Fibroblast of villous mesenchyme (primary cell): Measurements from ENCODE around the gene MARVELD1. TPM values are rescaled to one million over a fixed set of nuclear protein-coding genes. Genes with fewer than 3 reads are reported as not detected.

Experiments
- DNase-seq: peaks from one replicate; pipeline ENCODE4 v3.0.0-alpha.2; 2010; ENCODE audit warnings: low read depth
- H3K4me3 ChIP-seq: 2 replicates; pipeline ENCODE4 v1.5.1; 2011; ENCODE audit warnings: low read depth, mild to moderate bottlenecking, low read length
- total RNA-seq: library from RNA; depleted of rRNA; stranded (reverse); fragments of >200 nt; gene quantifications from 2 replicates; pipeline ENCODE4 v1.2.3, GENCODE V29; 2012
- TF ChIP-seq, protein P1 (sequence below): IDR thresholded peaks from 2 replicates; pipeline ENCODE4 v1.5.1; 2012; ENCODE audit warnings: low read depth, mild to moderate bottlenecking, low read length; ENCODE audit not compliant: insufficient read depth

MARVELD1 gene
- total RNA-seq, 1 donor = 44.0 TPM

DNA sequence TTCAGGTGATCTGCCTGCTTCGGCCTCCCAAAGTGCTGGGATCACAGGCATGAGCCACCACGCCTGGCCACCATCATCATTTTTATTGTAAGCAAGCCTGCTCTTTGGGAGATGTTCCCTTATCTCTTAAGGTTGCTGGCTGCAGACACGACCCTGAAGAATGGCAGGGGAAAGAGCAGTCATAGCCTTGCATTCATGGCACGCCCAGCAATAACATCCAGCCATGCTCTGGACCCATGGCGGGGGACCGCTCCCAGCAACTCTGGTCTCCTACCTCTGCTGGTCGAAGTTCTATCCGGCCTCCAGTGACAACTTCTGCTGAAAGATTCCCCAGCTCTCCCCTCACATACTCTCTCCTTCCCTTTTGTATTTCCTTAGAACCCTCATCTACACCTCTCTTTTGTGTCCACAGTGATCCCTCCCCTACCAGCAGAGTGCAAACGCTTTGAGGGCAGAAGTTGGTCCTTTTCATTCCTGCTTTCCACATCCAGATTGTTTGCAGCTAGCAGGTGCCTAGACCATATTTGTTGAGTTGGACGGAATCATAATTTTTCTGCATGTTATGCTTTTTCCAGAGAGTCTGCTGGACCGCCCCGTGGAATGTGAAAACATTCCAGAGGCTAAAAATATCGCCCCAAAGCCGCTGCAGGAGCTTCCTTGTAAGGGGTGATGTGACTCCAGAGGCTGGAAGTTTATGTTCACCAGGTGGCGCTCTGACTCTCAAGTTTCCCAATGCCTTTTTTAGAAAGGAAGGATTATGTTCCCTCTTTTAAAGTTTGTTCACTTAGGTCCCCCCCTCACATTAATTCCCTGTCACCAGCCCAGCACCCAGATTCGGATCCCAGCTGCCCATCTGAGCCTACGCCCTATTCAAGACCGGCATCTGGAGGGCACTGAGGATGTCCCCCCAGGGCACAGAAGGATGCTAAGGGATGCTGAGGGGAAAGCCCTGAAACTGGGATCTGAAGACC lies 4.3 kb upstream of the MARVELD1 start:
- no peak overlapping the region for H3K4me3 ChIP-seq
- DNase-seq = peak; percentile 88
- TF ChIP-seq, protein P1, sequence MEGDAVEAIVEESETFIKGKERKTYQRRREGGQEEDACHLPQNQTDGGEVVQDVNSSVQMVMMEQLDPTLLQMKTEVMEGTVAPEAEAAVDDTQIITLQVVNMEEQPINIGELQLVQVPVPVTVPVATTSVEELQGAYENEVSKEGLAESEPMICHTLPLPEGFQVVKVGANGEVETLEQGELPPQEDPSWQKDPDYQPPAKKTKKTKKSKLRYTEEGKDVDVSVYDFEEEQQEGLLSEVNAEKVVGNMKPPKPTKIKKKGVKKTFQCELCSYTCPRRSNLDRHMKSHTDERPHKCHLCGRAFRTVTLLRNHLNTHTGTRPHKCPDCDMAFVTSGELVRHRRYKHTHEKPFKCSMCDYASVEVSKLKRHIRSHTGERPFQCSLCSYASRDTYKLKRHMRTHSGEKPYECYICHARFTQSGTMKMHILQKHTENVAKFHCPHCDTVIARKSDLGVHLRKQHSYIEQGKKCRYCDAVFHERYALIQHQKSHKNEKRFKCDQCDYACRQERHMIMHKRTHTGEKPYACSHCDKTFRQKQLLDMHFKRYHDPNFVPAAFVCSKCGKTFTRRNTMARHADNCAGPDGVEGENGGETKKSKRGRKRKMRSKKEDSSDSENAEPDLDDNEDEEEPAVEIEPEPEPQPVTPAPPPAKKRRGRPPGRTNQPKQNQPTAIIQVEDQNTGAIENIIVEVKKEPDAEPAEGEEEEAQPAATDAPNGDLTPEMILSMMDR = peak; percentile 73

DNA sequence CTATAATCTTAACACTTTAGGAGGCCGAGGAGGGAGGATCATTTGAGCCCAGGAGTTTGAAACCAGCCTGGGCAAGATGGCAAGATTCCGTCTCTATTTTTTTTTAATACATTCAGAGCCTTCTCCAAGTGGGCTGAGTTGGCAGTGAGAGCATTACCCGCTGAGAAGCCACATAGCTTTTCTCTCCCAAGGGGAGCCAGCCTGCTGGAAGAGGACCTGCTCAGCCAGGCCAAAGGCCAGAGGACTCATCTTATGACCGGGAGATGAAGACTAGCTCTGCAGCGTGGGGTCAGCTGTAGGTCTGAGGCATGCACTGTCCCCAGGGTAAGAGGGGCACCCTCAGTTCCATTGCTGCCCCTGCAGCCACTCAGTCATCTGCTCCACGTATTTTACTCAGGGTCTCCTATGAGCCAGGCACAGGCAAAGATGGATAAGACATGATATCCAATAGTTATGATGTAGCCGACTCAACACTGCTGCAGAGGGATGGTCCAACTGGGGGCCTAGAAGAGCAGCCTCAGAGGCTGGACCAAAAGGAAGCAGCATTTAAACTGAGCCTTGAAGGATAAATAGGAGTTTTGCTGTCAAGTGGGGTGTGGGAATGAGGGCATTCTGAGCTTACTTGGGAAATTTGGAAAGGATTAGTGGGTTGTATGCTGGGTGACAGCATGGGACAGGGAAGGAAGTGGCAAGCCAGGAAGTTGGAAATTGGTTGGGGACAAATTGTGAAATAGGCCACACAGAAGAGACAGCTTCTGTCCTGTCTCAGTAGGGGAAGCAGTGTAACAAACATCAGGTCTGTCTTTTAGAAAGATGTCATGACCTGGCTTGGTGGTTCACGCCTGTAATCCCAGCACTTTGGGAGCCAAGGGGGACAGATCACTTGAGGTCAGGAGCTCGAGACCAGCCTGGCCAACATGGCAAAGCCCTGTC lies 1.6 kb upstream of the MARVELD1 start:
- TF ChIP-seq, protein P1 = no peak
- DNase-seq = no peak
- H3K4me3 ChIP-seq = no peak overlapping the region

DNA sequence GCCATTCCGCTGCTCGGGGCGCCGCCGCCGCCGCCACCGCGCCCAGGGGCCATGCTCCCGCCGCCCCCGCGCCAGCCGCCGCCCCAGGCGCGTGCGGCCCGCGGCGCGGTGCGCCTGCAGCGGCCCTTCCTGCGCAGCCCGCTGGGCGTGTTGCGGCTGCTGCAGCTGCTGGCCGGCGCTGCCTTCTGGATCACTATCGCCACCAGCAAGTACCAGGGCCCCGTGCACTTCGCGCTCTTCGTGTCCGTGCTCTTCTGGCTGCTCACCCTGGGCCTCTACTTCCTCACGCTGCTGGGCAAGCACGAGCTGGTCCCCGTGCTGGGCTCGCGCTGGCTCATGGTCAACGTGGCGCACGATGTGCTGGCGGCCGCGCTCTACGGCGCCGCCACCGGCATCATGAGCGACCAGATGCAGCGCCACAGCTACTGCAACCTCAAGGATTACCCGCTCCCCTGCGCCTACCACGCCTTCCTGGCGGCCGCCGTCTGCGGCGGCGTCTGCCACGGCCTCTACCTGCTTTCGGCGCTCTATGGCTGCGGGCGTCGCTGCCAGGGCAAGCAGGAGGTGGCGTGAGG lies 383 bp downstream of the MARVELD1 start:
- peak; percentile 82 for DNase-seq
- peak overlapping the region; percentile 81 for H3K4me3 ChIP-seq
- TF ChIP-seq, protein P1 = peak; percentile 14

DNA sequence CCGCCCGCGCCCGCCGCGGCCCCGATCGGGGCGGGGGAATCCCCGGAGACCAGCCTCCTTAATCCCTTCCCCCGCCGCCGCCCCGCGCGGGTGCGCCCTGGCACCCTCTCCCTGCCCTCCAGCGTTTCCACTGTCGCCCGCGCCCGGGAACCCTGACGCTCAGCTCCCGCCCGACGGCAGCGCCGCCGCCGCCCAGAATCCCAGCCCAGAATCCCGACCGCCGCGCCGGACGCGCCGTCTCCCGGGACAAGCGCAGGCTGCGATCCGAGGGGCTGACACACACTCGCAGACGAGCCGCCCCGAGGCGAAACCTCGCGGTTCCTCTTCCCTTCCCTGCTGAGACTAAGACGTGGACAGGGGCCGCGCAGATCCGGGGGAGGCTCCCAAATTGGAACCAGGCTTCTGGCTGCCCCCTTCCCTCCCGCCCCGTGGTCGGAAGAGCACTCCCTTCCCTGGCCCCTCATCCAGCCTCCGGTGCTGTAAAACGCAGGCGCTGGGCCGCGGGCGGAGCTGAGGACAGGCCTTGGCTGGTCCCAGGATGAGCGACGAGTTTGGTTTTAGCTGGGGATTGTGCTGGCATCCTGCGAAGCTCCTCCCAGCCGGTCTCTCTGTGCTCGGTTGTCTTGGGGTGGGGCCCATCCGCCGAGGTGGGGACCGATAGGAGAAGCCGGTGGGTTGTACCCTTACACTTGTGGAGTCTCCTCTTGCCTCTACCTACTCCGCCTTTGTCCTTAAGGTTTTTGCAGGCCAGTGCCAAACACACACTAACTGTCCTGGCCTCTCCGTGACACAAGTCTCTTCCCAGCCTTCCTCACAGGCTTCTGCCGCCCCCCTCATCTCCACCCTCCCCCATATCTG lies 1.1 kb downstream of the MARVELD1 start:
- TF ChIP-seq, protein P1 = no peak
- DNase-seq = peak; percentile 82

DNA sequence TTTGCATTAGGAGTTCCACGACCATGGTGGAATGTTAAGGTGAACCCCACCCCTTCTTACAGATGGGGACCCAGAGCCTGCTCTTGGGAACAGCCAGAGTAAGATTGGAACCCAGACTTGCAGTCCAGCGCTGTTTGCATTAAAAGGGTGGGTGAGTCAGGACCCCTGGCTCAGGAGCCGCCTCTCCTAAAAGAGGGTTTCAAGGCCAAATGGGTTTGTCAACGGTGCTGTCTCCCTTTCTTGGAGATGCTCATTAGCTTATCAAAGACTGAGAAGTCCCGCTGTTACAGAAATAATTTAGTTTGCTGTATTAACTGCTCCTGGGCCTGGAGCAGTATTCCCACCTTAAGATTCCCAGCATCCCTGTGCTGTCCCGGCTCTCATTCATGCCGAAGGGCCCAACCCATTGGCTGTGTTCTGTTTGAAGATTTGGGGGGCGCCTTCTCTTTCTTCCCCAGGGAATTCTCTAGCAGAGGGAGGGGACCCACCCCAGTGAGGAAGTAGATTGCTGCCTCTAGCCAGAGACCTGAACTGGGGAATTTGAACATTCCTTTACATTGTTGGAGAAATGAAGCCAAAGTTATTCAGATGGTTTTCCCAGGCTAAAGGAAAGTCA lies 1.8 kb downstream of the MARVELD1 start:
- peak overlapping the region; percentile 81 for H3K4me3 ChIP-seq
- TF ChIP-seq, protein P1 = no peak
- no peak for DNase-seq

More for the DNA sequence above, 1.1 kb downstream of the MARVELD1 start:
- H3K4me3 ChIP-seq = peak overlapping the region; percentile 81
